SK-N-SH (cell line): ENCODE measurements around the gene MAP3K12. TPM values are rescaled to one million over a fixed set of nuclear protein-coding genes. Genes with fewer than 3 reads are reported as not detected.
"Not testable (repeated sequence)": the region's sequence is repeated elsewhere in the genome, so short reads cannot be mapped to it uniquely, and the experiment has no call there.

Source experiments
- CTCF ChIA-PET: fragments of 300-600, 350-600 bp; formaldehyde crosslinking; extraction: SDS; loops from one replicate; lab custom pipeline; 2021; lab: Yijun Ruan, JAX
- POLR2A ChIA-PET: fragments of 350-600 bp; sonication (Branson Sonifier 250); formaldehyde crosslinking; extraction: SDS; loops from one replicate; lab custom pipeline; 2020; ENCODE audit warnings: antibody characterized with exemption, inconsistent platforms; lab: Yijun Ruan, JAX
- DNase-seq: peaks from one replicate; pipeline ENCODE4 v3.0.0; 2012
- H2AFZ ChIP-seq: fragments of 200-600 bp; sonication (generic); 2 replicates; pipeline ENCODE4 v1.8.1; 2016; ENCODE audit warnings: antibody characterized with exemption, mild to moderate bottlenecking, low read depth
- H3F3A ChIP-seq: fragments of 200-600 bp; sonication (generic); replicated peaks from 2 replicates; pipeline ENCODE3; 2016; ENCODE audit warnings: antibody characterized with exemption, mild to moderate bottlenecking; ENCODE audit not compliant: insufficient read depth
- H3K27ac ChIP-seq, 2 experiments: fragments of 200-500 bp in 1 of 2; fragments of 200-600 bp in 1 of 2; sonication (Bioruptor generic) in 1 of 2; sonication (generic), shearing (Covaris generic) in 1 of 2; 2 replicates each; pipeline versions ENCODE4 v1.5.1 to v1.6.1; 2014 to 2016; ENCODE audit warnings: low read depth in 2 of 2, inconsistent platforms in 1 of 2, low read length in 1 of 2, mild to moderate bottlenecking in 1 of 2, mixed read lengths in 1 of 2
- H3K27me3 ChIP-seq: fragments of 200-600 bp; sonication (generic), shearing (Covaris generic); 2 replicates; pipeline ENCODE4 v1.6.1; 2016; ENCODE audit warnings: mixed run types; ENCODE audit not compliant: insufficient read depth
- H3K36me3 ChIP-seq, 2 experiments: fragments of 200-500 bp in 1 of 2; fragments of 200-600 bp in 1 of 2; sonication (Bioruptor generic) in 1 of 2; sonication (generic) in 1 of 2; replicated peaks in 1 of 2; 2 replicates each; pipeline versions ENCODE3 to v1.5.1; 2014 to 2016; ENCODE audit warnings: low read length in 1 of 2, mild to moderate bottlenecking in 1 of 2; ENCODE audit not compliant: insufficient read depth in 2 of 2, control insufficient read depth in 1 of 2
- H3K4me1 ChIP-seq, 2 experiments: fragments of 200-500 bp in 1 of 2; fragments of 200-600 bp in 1 of 2; sonication (Bioruptor generic) in 1 of 2; sonication (generic), shearing (Covaris generic) in 1 of 2; 2 replicates each; pipeline versions ENCODE4 v1.5.1 to v1.6.1; 2014 to 2016; ENCODE audit warnings: low read depth in 1 of 2, low read length in 1 of 2, mixed run types in 1 of 2; ENCODE audit not compliant: insufficient read depth in 2 of 2, control insufficient read depth in 1 of 2
- H3K4me2 ChIP-seq: fragments of 200-600 bp; sonication (generic), shearing (Covaris generic); 2 replicates; pipeline ENCODE4 v1.6.1; 2017; ENCODE audit warnings: mixed run types
- H3K4me3 ChIP-seq, 2 experiments: fragments of 200-500 bp in 1 of 2; fragments of 200-600 bp in 1 of 2; sonication (Bioruptor generic) in 1 of 2; sonication (generic), shearing (Covaris generic) in 1 of 2; 2 replicates each; pipeline versions ENCODE4 v1.5.1 to v1.8.1; 2014 to 2016; ENCODE audit warnings: low read depth in 2 of 2, inconsistent platforms in 1 of 2, low read length in 1 of 2, mild to moderate bottlenecking in 1 of 2, mixed read lengths in 1 of 2, moderate library complexity in 1 of 2
- H3K79me2 ChIP-seq: fragments of 200-600 bp; sonication (generic); 2 replicates; pipeline ENCODE4 v1.8.1; 2017; ENCODE audit warnings: mild to moderate bottlenecking; ENCODE audit not compliant: insufficient read depth
- H3K9ac ChIP-seq: fragments of 200-600 bp; sonication (generic); 2 replicates; pipeline ENCODE4 v1.6.1; 2017; ENCODE audit warnings: mixed run types
- H3K9me2 ChIP-seq: fragments of 200-600 bp; sonication (generic); 2 replicates; pipeline ENCODE4 v1.6.1; 2017; ENCODE audit warnings: mixed run types
- H3K9me3 ChIP-seq: fragments of 200-600 bp; sonication (generic); 2 replicates; pipeline ENCODE4 v1.6.1; 2017; ENCODE audit warnings: mixed run types, mild to moderate bottlenecking, moderate library complexity
- H4K20me1 ChIP-seq: fragments of 200-600 bp; sonication (generic); 2 replicates; pipeline ENCODE4 v1.6.1; 2017; ENCODE audit warnings: mild to moderate bottlenecking, mixed run types; ENCODE audit not compliant: insufficient read depth
- CTCF ChIP-seq: fragments of 200-600 bp; sonication (generic); IDR thresholded peaks from 2 replicates; pipeline ENCODE4 v1.6.1; 2017; ENCODE audit warnings: antibody characterized with exemption, mild to moderate bottlenecking, moderate library complexity
- ELF1 ChIP-seq: IDR thresholded peaks from 2 replicates; pipeline ENCODE4 v1.4.0; 2012
- MAX ChIP-seq: IDR thresholded peaks from 2 replicates; pipeline ENCODE4 v1.4.0; 2012; ENCODE audit warnings: low read depth
- MXI1 ChIP-seq: IDR thresholded peaks from 2 replicates; pipeline ENCODE4 v1.6.1; 2012; ENCODE audit warnings: mild to moderate bottlenecking, low read depth, low read length, improper control_type of control experiment
- RAD21 ChIP-seq: IDR thresholded peaks from 2 replicates; pipeline ENCODE4 v1.6.1; 2012; ENCODE audit warnings: mild to moderate bottlenecking, low read length
- SMC3 ChIP-seq: IDR thresholded peaks from 2 replicates; pipeline ENCODE4 v1.6.1; 2012; ENCODE audit warnings: low read depth, low read length, improper control_type of control experiment
- TAF1 ChIP-seq: IDR thresholded peaks from 2 replicates; pipeline ENCODE4 v1.6.1; 2012; ENCODE audit warnings: low read depth, mild to moderate bottlenecking, low read length, moderate library complexity, borderline replicate concordance
- ZBTB33 ChIP-seq: IDR thresholded peaks from 2 replicates; pipeline ENCODE4 v1.4.0; 2012; ENCODE audit warnings: low read depth, borderline replicate concordance
- WGBS: methylation state at CpG from one replicate; pipeline ENCODE4 v1.1.6; 2017; ENCODE audit warnings: low lambda C conversion rate; 5-methylcytosine and 5-hydroxymethylcytosine counted together
- polyA plus RNA-seq, 3 experiments: library from polyadenylated mRNA; depleted of rRNA; stranded (reverse); fragments of >200 nt; gene quantifications; 2 replicates each; pipeline ENCODE4 v1.2.3, GENCODE V29; 2012

The MAP3K12 gene
- polyA plus RNA-seq, 1 of the 3 experiments (the other 2 are of a cell fraction) = 57.6 TPM

GRCh38 chr12:53499266-53500141 is at the start of gene MAP3K12 (continued):
- no peak; the same call in 1 of the 2 replicates for TF ChIP-seq CTCF
- no peak; the same call in none of the 2 replicates for TF ChIP-seq TAF1
- TF ChIP-seq ZBTB33 = no peak
- no peak for TF ChIP-seq ELF1
- no peak for TF ChIP-seq RAD21

DNA sequence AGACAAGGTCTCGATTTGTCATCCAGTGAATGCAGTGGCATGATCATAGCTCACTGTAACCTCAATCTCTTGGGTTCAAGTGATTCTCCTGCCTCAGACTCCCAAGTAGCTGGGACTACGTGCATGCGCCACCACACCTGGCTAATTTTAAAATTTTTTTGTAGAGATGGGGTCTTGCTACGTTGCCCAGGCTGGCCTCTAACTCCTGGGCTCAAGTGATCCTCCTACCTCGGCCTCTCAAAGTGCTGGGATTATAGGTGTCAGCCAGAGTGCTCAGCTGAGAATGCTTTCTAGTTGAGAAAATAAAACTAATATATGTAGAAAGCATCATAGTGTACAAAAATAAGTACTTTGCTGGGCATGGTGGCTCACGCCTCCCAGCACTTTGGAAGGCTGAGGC is 49.1 kb upstream of the MAP3K12 start:
- H3K9me3 ChIP-seq, H3K9ac ChIP-seq, H3K27ac ChIP-seq, H3K4me1 ChIP-seq, H2AFZ ChIP-seq, H3K4me3 ChIP-seq, POLR2A ChIA-PET, H3K9me2 ChIP-seq, H3K27me3 ChIP-seq, H3K4me2 ChIP-seq, H3K79me2 ChIP-seq, H4K20me1 ChIP-seq, DNase-seq: not testable (repeated sequence)
- peaks cover 11% of the 10 kb centered on the region for H3F3A ChIP-seq
- CTCF ChIA-PET = interaction anchor here (1.0 to 1.6 kb wide), 3 partner anchors 127 to 198 kb away, joined by 3 to 8 read pairs (median 3); partner anchors contain the start of gene ATP5MC2
- peaks cover 0 to 41% of the 10 kb centered on the region in 2 experiments for H3K36me3 ChIP-seq
- 98% methylated on average over 6 of the region's 6 CpGs for WGBS

DNA sequence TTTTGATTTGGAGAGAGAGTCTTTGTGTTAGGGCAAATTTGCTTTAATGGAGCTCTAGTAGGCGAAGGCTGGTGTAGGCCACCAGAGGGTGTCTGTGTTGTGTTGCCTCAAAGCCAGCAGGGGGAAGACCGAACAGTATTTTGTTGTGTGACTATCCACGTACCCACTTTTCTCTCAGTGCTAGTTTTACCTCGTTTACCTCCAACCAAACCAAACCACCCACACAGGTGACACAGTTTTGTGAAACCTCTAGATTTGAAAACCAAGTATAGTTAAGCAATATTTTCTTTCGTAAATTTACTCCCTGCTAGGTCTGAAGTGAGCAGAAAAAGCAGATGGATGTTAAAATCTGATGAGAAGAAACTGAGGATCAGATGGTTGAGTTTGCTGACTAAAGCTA is 44.3 kb upstream of the MAP3K12 start:
- Histone ChIP-seq H3K4me3 (no peak overlapping the region), H3K9ac (no peak overlapping the region), H4K20me1 (no peaks in the 10 kb centered on the region), H3K9me2 (no peaks in the 10 kb centered on the region)
- TF ChIP-seq SMC3 = peak; percentile 91
- TF ChIP-seq MAX = no peak
- no peak for TF ChIP-seq MXI1
- peak; percentile 89 for TF ChIP-seq RAD21
- peak; percentile 86 for TF ChIP-seq CTCF
- TF ChIP-seq, all 33 proteins: peak for 3
- Histone ChIP-seq H3K9me3 (no peaks in the 10 kb centered on the region), H3F3A (peaks cover 11% of the 10 kb centered on the region), H3K27ac (peak overlapping the region in 1 of 2 experiments; percentile 19; a peak in 1 of 4 replicates), H3K36me3 (peaks cover 10 to 44% of the 10 kb centered on the region in 2 experiments), H2AFZ (no peak overlapping the region), H3K4me1 (0 out of 4 replicates have a peak, but pooled peaks cover 0 to 4% of the 10 kb centered on the region in 2 experiments), H3K79me2 (no peaks in the 10 kb centered on the region), H3K4me2 (no peak overlapping the region), H3K27me3 (no peaks in the 10 kb centered on the region)
- DNase-seq = peak; percentile 70
- ChIA-PET POLR2A (interaction anchor here (0.5 to 1.5 kb wide), 2 partner anchors 75 to 132 kb away, joined by 5 to 16 read pairs; partner anchors contain the start of gene ATP5MC2), CTCF (interaction anchor here (0.6 to 5.6 kb wide), 45 partner anchors 9 to 208 kb away, joined by 3 to 120 read pairs (median 5); partner anchors contain the start of genes ATF7, ATP5MC2 and CISTR)
- 47% methylated on average over 5 of the region's 5 CpGs for WGBS
